GM19463 (cell line): ENCODE measurements around the gene SLFN11.
"Not testable (repeated sequence)": the region's sequence is repeated elsewhere in the genome, so short reads cannot be mapped to it uniquely, and the experiment has no call there.

Experiments
- ATAC-seq: cut with Tn5 transposase; IDR thresholded peaks from one replicate; pipeline ENCODE4 v1.9.1; 2021; ENCODE audit warnings: mild to moderate bottlenecking, moderate library complexity; ENCODE audit not compliant: unreplicated experiment

SLFN11 gene

GRCh38 chr17:35373534-35373983, at the start of gene SLFN11:
TSS of gene SLFN11 (minus strand) at chr17:35373621. CDS start at chr17:35363807, 9,814 bp downstream.
- ATAC-seq, result peak; percentile 64

GRCh38 chr17:35421069-35421468, 47.6 kb upstream of the SLFN11 start:
- ATAC-seq, result not testable (repeated sequence)

GRCh38 chr17:35416659-35417058, 43.2 kb upstream of the SLFN11 start:
- ATAC-seq, result no peak

GRCh38 chr17:35414707-35415106, 41.3 kb upstream of the SLFN11 start:
- ATAC-seq, result not testable (repeated sequence)

- ATAC-seq, result no peak
Observed at GRCh38 chr17:35414247-35414646, 40.8 kb upstream of the SLFN11 start.

- ATAC-seq, result no peak
Observed at GRCh38 chr17:35407531-35407930, 34.1 kb upstream of the SLFN11 start.

GRCh38 chr17:35406568-35406967, 33.1 kb upstream of the SLFN11 start:
- no peak for ATAC-seq

GRCh38 chr17:35404360-35404759, 30.9 kb upstream of the SLFN11 start:
- no peak for ATAC-seq

- not testable (repeated sequence) for ATAC-seq
Observed at GRCh38 chr17:35393783-35394182, 20.4 kb upstream of the SLFN11 start.

GRCh38 chr17:35390663-35391062, 17.2 kb upstream of the SLFN11 start:
- ATAC-seq, result no peak

GRCh38 chr17:35390156-35390555, 16.7 kb upstream of the SLFN11 start:
- ATAC-seq, result no peak

GRCh38 chr17:35387496-35387895, 14.1 kb upstream of the SLFN11 start:
- no peak for ATAC-seq

- ATAC-seq, result no peak
Observed at GRCh38 chr17:35377706-35378105, 4.3 kb upstream of the SLFN11 start.

GRCh38 chr17:35377068-35377467, 3.6 kb upstream of the SLFN11 start:
- no peak for ATAC-seq

- ATAC-seq, result no peak
Observed at GRCh38 chr17:35376245-35376644, 2.8 kb upstream of the SLFN11 start.

GRCh38 chr17:35374766-35375344, 1.4 kb upstream of the SLFN11 start:
- ATAC-seq, result no peak

- peak; percentile 5 for ATAC-seq
Observed at GRCh38 chr17:35373984-35374765, 754 bp upstream of the SLFN11 start.

GRCh38 chr17:35372846-35373533, 431 bp downstream of the SLFN11 start:
- ATAC-seq, result peak; percentile 9

- no peak for ATAC-seq
Observed at GRCh38 chr17:35371934-35372333, 1.5 kb downstream of the SLFN11 start.

GRCh38 chr17:35368081-35368830, 5.2 kb downstream of the SLFN11 start:
- ATAC-seq, result peak; percentile 97

- no peak for ATAC-seq
Observed at GRCh38 chr17:35361027-35361426, 12.4 kb downstream of the SLFN11 start.
